Stimulated activated CD4-positive, alpha-beta T cell treated with anti-CD3 and anti-CD28 coated beads, Interleukin-4, amount 100 ng/mL, for 48 hours (primary cell): Measurements from ENCODE around the gene ACTN4.
"Not testable (repeated sequence)": the region's sequence is repeated elsewhere in the genome, so short reads cannot be mapped to it uniquely, and the experiment has no call there.

ENCODE experiments used
- DNase-seq, 2 donors: peaks; one replicate each; pipeline ENCODE4 v3.0.0-alpha.2; 2020; ENCODE audit warnings: low read depth in 2 of 2

Gene ACTN4

GRCh38 chr19:38647368-38647965 lies at the start of gene ACTN4:
ACTN4 (plus strand) TSS chr19:38647649; CDS start chr19:38647746, 97 bp downstream.
- peak; percentile 100 for DNase-seq

DNA sequence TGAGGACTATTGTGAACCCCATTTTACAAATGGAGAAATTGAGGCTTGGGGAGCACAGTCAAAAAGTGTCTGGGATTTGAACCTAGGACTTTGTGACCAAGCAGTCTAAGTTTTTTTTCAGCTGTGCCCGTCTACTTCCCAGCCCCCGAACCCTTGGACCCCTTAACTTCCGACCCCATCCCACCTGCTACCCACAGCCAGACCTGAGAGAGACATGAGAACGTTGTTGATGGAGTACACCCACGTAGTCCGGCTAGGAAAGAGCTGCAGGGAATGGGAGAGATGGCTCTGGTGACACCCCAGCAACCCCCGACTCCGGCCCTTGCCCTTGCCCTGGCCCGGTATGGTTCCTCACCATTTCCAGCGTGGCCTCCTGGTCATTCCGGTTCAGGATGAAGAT lies 47.7 kb upstream of the ACTN4 start:
- DNase-seq = no peak

- DNase-seq = not testable (repeated sequence)
These were observed 44.6 kb upstream of the ACTN4 start for GRCh38 chr19:38602856-38603255.

- no peak for DNase-seq
These were observed 41.3 kb upstream of the ACTN4 start for GRCh38 chr19:38606131-38606530.

DNA sequence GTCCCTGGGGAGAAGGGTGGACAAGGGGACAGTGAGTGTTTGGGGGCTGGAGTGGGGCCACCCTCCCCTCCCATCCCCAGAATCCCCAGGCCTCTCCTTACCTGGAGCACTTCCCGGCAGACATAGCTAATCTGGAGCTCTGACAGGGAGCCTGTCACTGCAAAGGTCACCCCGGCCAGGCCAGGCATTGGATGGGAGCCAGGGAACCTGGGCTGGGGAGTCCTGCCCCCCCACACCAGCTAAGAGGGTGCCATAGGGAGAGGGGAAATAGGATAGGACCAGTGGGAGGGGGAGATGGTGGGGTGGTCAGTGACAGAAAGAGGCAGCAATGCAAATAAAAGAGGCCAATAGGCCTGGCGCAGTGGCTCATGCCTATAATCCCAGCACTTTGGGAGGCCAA lies 33.2 kb upstream of the ACTN4 start:
- DNase-seq = no peak

DNA sequence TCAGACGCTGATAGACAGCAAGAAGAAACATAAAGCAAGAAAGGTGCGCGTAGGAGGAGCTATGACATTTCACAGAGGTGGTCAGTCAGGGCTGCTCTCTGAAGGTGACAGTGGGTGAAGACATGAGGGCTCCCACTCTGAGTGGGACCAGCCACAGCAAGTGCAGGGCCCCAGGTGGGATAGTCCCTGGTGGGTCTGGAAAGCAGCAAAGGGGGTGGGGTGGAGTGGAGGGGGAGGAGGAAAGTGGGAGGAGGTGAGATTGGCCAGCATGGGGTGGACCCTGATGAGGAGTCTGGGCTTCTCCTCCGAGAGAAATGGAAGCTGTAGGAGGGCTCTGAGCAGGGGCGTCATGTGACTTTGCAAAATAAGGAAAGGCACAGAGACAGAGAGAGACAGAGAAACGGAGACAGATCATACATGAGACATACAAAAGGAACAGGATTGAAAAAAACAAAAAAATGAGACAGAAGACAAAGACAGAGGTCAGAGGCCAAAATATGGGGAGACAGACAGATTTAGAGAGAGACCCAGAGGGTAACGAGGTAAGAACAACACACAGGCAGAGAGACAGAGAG lies 32.4 kb upstream of the ACTN4 start:
- no peak for DNase-seq

DNA sequence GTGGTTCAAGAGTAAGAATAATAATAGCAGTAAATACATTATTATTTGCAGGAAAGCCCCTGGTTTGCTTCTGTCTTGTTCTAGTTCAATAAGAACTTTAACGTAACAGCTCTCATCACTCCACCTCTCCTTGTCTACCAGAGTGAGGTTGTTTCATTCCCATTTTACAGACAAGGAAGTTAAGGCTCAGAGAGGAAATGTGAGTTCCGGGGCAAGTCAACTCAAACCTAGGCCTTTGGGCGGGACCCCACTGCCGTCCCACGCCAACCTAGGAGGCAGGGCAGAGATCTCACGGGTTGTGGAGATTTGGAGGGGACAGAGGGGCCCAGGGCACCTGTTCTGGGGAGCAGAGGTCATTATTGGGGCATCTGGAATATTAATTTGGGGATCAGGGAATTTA lies 31.2 kb upstream of the ACTN4 start:
- no peak for DNase-seq

GRCh38 chr19:38617283-38617763 lies 30.1 kb upstream of the ACTN4 start:
- peak in 1 of 2 donors; percentile 5 for DNase-seq

DNA sequence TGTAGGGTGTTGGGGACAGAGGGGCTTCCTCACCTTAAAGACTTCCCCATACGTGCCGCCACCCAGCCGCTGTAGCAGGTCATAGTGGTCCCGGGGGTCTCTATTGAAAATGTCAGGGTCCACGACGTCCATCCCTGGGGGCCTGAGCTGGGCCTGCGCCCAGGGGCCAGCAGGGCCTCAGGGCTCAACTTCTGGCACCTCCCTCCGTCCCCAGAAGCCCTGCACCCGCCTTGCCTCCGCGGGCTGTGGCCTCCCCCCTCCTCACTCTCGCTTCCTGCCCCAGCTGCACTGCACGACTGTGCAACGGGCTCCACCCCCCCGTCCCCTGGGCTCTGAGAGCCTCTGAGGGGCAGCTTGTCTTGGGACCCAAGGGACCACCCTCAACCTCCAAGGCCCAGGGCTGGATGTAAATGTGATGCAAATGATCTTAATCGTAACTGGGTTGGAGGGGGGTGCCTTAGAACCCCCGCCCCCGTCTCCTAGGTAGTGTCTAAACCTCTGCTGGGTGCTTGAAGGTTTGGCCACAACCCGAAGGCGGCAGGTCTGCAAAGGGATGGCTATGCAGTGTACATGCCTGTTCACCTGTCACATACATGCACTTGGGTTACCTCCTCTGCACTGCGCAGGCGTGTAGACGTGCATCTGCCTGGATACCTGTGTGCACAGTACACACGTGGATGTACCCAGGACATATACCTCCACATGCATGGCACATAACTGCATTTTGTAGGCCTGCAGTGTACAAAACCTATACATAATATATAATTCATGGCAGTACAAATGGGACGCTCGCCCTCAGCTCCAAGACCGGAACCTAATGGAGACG lies 29.5 kb upstream of the ACTN4 start, which contains the start of gene MAP4K1:
Gene MAP4K1, minus strand, starts transcription at position 190 of the 826 bp plus-strand sequence. Its CDS starts 58 bp downstream, at position 132.
- peak; percentile 54 to 69 for DNase-seq

- peak; percentile 96 to 97 for DNase-seq
These were observed 28.7 kb upstream of the ACTN4 start, which contains the start of gene EIF3K for GRCh38 chr19:38618590-38619360. EIF3K (plus strand) TSS chr19:38619188; CDS start chr19:38619269, 81 bp downstream.

DNA sequence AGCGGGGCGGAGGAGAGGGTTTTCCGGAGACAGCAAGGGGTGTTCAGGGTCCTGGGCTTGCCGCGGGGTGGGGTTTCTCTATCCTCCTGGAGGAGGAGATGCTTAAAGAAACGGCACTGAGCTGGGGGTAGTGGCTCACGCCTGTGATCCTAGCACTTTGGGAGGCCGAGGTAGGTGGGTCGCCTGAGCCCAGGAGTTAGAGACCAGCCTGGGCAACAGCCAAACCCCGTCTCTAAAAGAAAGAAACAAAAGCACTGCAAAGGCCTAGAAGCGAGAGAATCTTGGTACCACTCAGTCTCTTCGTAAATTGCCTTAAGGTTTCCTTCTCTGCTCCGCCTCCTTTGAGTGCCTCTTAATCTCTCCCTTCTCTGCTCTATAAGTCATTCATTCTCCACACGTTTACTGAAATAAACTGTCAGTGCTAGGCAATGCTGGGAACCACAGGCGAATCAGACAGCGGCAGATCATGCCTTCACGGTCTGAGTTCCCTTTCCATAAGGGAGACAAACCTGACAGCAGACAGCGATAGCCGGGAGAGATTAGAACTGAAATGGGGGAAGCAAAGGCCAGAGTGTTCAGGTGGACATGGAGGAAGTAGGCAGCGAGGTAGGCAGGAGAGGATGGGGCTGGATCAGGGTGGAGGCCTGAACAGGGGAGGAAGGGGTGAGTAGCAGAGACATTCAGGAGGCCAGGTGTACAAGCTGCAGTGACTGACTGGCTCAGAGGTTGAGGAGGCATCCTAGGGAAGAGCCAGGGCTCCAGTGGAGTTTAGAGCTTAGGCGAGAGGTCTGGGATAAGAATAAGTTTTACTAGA lies 27.9 kb upstream of the ACTN4 start:
- no peak for DNase-seq

- no peak for DNase-seq
These were observed 22.6 kb upstream of the ACTN4 start for GRCh38 chr19:38624822-38625221.

- no peak for DNase-seq
These were observed 21.0 kb upstream of the ACTN4 start for GRCh38 chr19:38626401-38626800.

DNA sequence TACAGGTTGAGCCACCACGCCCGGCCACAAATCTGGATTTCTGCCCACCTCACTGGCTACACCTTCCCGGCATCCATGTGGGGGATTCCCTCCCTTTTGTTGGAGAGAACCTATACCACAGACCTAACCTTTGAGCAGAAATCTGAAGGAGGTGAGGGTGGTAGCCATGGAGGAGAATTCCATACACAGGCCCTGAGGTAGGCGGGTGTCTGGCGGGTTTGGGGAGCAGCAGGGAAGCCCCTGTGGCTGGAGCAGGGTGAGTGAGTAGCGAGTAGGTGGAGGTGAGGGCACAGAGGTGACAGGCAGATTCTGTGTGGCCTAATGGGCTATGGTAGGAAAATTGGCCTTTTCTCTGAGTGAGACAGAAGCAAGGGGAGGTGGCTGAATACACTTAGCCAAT lies 17.9 kb upstream of the ACTN4 start:
- no peak for DNase-seq

- DNase-seq = not testable (repeated sequence)
These were observed 16.1 kb upstream of the ACTN4 start for GRCh38 chr19:38631301-38631700.

GRCh38 chr19:38631811-38632475 lies 15.5 kb upstream of the ACTN4 start:
- not testable (repeated sequence) for DNase-seq

- no peak for DNase-seq
These were observed 14.8 kb upstream of the ACTN4 start for GRCh38 chr19:38632476-38633213.

GRCh38 chr19:38634757-38635482 lies 12.5 kb upstream of the ACTN4 start:
- DNase-seq = peak; percentile 48 to 72
